Activated naive CD8-positive, alpha-beta T cell treated with anti-CD3 and anti-CD28 coated beads, Interleukin-2, amount 10 ng/mL, durations not matched to agents 7 days and 5 days (primary cell): ENCODE data around the gene TYRP1. TPM values are rescaled to one million over a fixed set of nuclear protein-coding genes. Genes with fewer than 3 reads are reported as not detected.

Source experiments
- ATAC-seq: fragments of 150-1000 bp; cut with Tn5 transposase; one replicate; pipeline ENCODE4 v1.10.0; 2021; ENCODE audit warnings: low read depth, moderate library complexity
- POLR2A ChIA-PET: fragments of 350-600 bp; sonication (Branson Sonifier 250); formaldehyde crosslinking; loops from one replicate; lab custom pipeline; 2021; ENCODE audit warnings: antibody characterized with exemption; lab: Charles Lee
- DNase-seq: peaks from one replicate; pipeline ENCODE4 v3.0.0; 2021
- H3K27ac Mint-ChIP-seq: one replicate; pipeline ENCODE4 v1.8.0; 2022; ENCODE audit warnings: mild to moderate bottlenecking, mixed read lengths
- H3K27me3 Mint-ChIP-seq: one replicate; pipeline ENCODE4 v1.8.0; 2022; ENCODE audit warnings: mild to moderate bottlenecking, moderate library complexity, mixed read lengths
- H3K36me3 Mint-ChIP-seq: one replicate; pipeline ENCODE4 v1.8.0; 2021; ENCODE audit warnings: mild to moderate bottlenecking, mixed read lengths
- H3K4me1 Mint-ChIP-seq: one replicate; pipeline ENCODE4 v1.8.0; 2021; ENCODE audit warnings: mixed read lengths
- H3K4me3 Mint-ChIP-seq: one replicate; pipeline ENCODE4 v1.8.0; 2022; ENCODE audit warnings: mild to moderate bottlenecking, moderate library complexity, mixed read lengths
- H3K9me3 Mint-ChIP-seq: one replicate; pipeline ENCODE4 v1.8.0; 2021; ENCODE audit warnings: mixed read lengths
- total RNA-seq, 2 experiments: library from RNA; stranded (reverse); gene quantifications; one replicate each; pipeline ENCODE4 v1.2.3, GENCODE V29; 2021

The TYRP1 gene
- total RNA-seq, 2 experiments from 2014 or later: not detected

- H3K4me3 Mint-ChIP-seq: no peak overlapping the region
- no peak overlapping the region for H3K27ac Mint-ChIP-seq
- DNase-seq: no peak
- H3K4me1 Mint-ChIP-seq: no peaks in the 10 kb centered on the region
- no peaks in the 10 kb centered on the region for H3K36me3 Mint-ChIP-seq
- H3K27me3 Mint-ChIP-seq: no peaks in the 10 kb centered on the region
- POLR2A ChIA-PET: no interaction called here
- H3K9me3 Mint-ChIP-seq: peaks cover under 1% of the 10 kb centered on the region
- no peak for ATAC-seq
These were observed 9.1 kb downstream of the TYRP1 start for GRCh38 chr9:12702160-12702758.

GRCh38 chr9:12703996-12704395, 10.8 kb downstream of the TYRP1 start:
- H3K4me3 Mint-ChIP-seq: no peak overlapping the region
- DNase-seq: no peak
- POLR2A ChIA-PET: no interaction called here
- no peak overlapping the region for H3K27ac Mint-ChIP-seq
- no peaks in the 10 kb centered on the region for H3K4me1 Mint-ChIP-seq
- ATAC-seq: no peak
- H3K9me3 Mint-ChIP-seq: peaks cover 2% of the 10 kb centered on the region
- H3K27me3 Mint-ChIP-seq: no peaks in the 10 kb centered on the region
- no peaks in the 10 kb centered on the region for H3K36me3 Mint-ChIP-seq

- no peak overlapping the region for H3K27ac Mint-ChIP-seq
- POLR2A ChIA-PET: no interaction called here
- ATAC-seq: no peak
- DNase-seq: no peak
- no peak overlapping the region for H3K4me3 Mint-ChIP-seq
- H3K4me1 Mint-ChIP-seq: no peaks in the 10 kb centered on the region
- no peaks in the 10 kb centered on the region for H3K27me3 Mint-ChIP-seq
- peaks cover 2% of the 10 kb centered on the region for H3K9me3 Mint-ChIP-seq
- no peaks in the 10 kb centered on the region for H3K36me3 Mint-ChIP-seq
These were observed 12.7 kb downstream of the TYRP1 start for GRCh38 chr9:12705738-12706391.

GRCh38 chr9:12708562-12709298, 15.5 kb downstream of the TYRP1 start:
- H3K36me3 Mint-ChIP-seq: no peaks in the 10 kb centered on the region
- H3K4me1 Mint-ChIP-seq: no peaks in the 10 kb centered on the region
- H3K9me3 Mint-ChIP-seq: peaks cover 2% of the 10 kb centered on the region
- no peak for ATAC-seq
- no peak for DNase-seq
- H3K4me3 Mint-ChIP-seq: no peak overlapping the region
- POLR2A ChIA-PET: no interaction called here
- H3K27ac Mint-ChIP-seq: no peak overlapping the region
- no peaks in the 10 kb centered on the region for H3K27me3 Mint-ChIP-seq

GRCh38 chr9:12712532-12712931, 19.3 kb downstream of the TYRP1 start:
- ATAC-seq (no peak), DNase-seq (no peak)
- H3K4me1 Mint-ChIP-seq: no peaks in the 10 kb centered on the region
- no peak overlapping the region for H3K4me3 Mint-ChIP-seq
- POLR2A ChIA-PET: no interaction called here
- H3K36me3 Mint-ChIP-seq: no peaks in the 10 kb centered on the region
- H3K9me3 Mint-ChIP-seq: no peaks in the 10 kb centered on the region
- H3K27ac Mint-ChIP-seq: no peak overlapping the region
- H3K27me3 Mint-ChIP-seq: no peaks in the 10 kb centered on the region

- Mint-ChIP-seq H3K27ac (no peak overlapping the region), H3K27me3 (no peaks in the 10 kb centered on the region), H3K36me3 (no peaks in the 10 kb centered on the region), H3K4me1 (no peaks in the 10 kb centered on the region), H3K4me3 (no peak overlapping the region), H3K9me3 (no peaks in the 10 kb centered on the region)
- ATAC-seq (no peak), DNase-seq (no peak)
- POLR2A ChIA-PET: no interaction called here
These were observed 22.1 kb downstream of the TYRP1 start for GRCh38 chr9:12715268-12715667.

- no peak for DNase-seq
- Mint-ChIP-seq H3K27ac (no peak overlapping the region), H3K9me3 (no peaks in the 10 kb centered on the region), H3K4me1 (no peaks in the 10 kb centered on the region), H3K4me3 (no peak overlapping the region), H3K36me3 (no peaks in the 10 kb centered on the region), H3K27me3 (no peaks in the 10 kb centered on the region)
- no peak for ATAC-seq
- POLR2A ChIA-PET: no interaction called here
These were observed 23.8 kb downstream of the TYRP1 start for GRCh38 chr9:12716823-12717600.

GRCh38 chr9:12717907-12718306, 24.7 kb downstream of the TYRP1 start:
- Mint-ChIP-seq H3K36me3 (no peaks in the 10 kb centered on the region), H3K4me1 (no peaks in the 10 kb centered on the region), H3K9me3 (no peaks in the 10 kb centered on the region), H3K27me3 (no peaks in the 10 kb centered on the region), H3K4me3 (no peak overlapping the region), H3K27ac (no peak overlapping the region)
- POLR2A ChIA-PET: no interaction called here
- ATAC-seq (no peak), DNase-seq (no peak)

- POLR2A ChIA-PET: no interaction called here
- Mint-ChIP-seq H3K27ac (no peak overlapping the region), H3K36me3 (no peaks in the 10 kb centered on the region)
These were observed 25.4 kb downstream of the TYRP1 start for GRCh38 chr9:12718482-12719026.

GRCh38 chr9:12719431-12719830, 26.2 kb downstream of the TYRP1 start:
- no peaks in the 10 kb centered on the region for H3K36me3 Mint-ChIP-seq

More at GRCh38 chr9:12718482-12719026, 25.4 kb downstream of the TYRP1 start:
- H3K9me3 Mint-ChIP-seq: no peaks in the 10 kb centered on the region
- ATAC-seq: no peak
- DNase-seq: no peak
- no peaks in the 10 kb centered on the region for H3K4me1 Mint-ChIP-seq
- H3K27me3 Mint-ChIP-seq: no peaks in the 10 kb centered on the region
- no peak overlapping the region for H3K4me3 Mint-ChIP-seq

GRCh38 chr9:12720551-12720950, 27.4 kb downstream of the TYRP1 start:
- no peak overlapping the region for H3K4me3 Mint-ChIP-seq
- H3K9me3 Mint-ChIP-seq: no peaks in the 10 kb centered on the region
- H3K4me1 Mint-ChIP-seq: no peaks in the 10 kb centered on the region
- ATAC-seq (no peak), DNase-seq (no peak)
- H3K27me3 Mint-ChIP-seq: no peaks in the 10 kb centered on the region
- H3K27ac Mint-ChIP-seq: no peak overlapping the region
- POLR2A ChIA-PET: no interaction called here
- no peaks in the 10 kb centered on the region for H3K36me3 Mint-ChIP-seq

More at GRCh38 chr9:12719431-12719830, 26.2 kb downstream of the TYRP1 start:
- no peaks in the 10 kb centered on the region for H3K27me3 Mint-ChIP-seq
- H3K27ac Mint-ChIP-seq: no peak overlapping the region
- POLR2A ChIA-PET: no interaction called here
- no peak overlapping the region for H3K4me3 Mint-ChIP-seq
- H3K9me3 Mint-ChIP-seq: no peaks in the 10 kb centered on the region
- no peaks in the 10 kb centered on the region for H3K4me1 Mint-ChIP-seq
- no peak for ATAC-seq
- no peak for DNase-seq

- DNase-seq: no peak
- Mint-ChIP-seq H3K4me3 (no peak overlapping the region), H3K4me1 (no peaks in the 10 kb centered on the region), H3K36me3 (no peaks in the 10 kb centered on the region), H3K9me3 (no peaks in the 10 kb centered on the region), H3K27me3 (no peaks in the 10 kb centered on the region), H3K27ac (no peak overlapping the region)
- no peak for ATAC-seq
- POLR2A ChIA-PET: no interaction called here
These were observed 28.9 kb downstream of the TYRP1 start for GRCh38 chr9:12722131-12722530.

GRCh38 chr9:12723409-12724028, 30.3 kb downstream of the TYRP1 start:
- Mint-ChIP-seq H3K4me3 (no peak overlapping the region), H3K9me3 (no peaks in the 10 kb centered on the region), H3K4me1 (no peaks in the 10 kb centered on the region), H3K27me3 (no peaks in the 10 kb centered on the region), H3K36me3 (no peaks in the 10 kb centered on the region), H3K27ac (no peak overlapping the region)
- DNase-seq (no peak), ATAC-seq (no peak)
- POLR2A ChIA-PET: no interaction called here
